Liver (tissue), 2 donors: ENCODE measurements around the gene FILIP1.

Experiments used
- RAD21 ChIP-seq, 2 donors: IDR thresholded peaks; 2 replicates each; pipeline ENCODE4 v1.6.1; 2016; ENCODE audit warnings: antibody characterized with exemption in 2 of 2, mild to moderate bottlenecking in 2 of 2
- SP1 ChIP-seq: IDR thresholded peaks from 2 replicates; pipeline ENCODE4 v1.6.1; 2018; ENCODE audit warnings: antibody characterized with exemption, mild to moderate bottlenecking
- TAF1 ChIP-seq: conservative IDR thresholded peaks from 2 replicates; pipeline ENCODE4 v1.6.1; 2016; ENCODE audit warnings: antibody characterized with exemption, mild to moderate bottlenecking
- donor health status: healthy.

GRCh38 chr6:75376347-75377024, 117.1 kb downstream of the FILIP1 start:
- TF ChIP-seq RAD21 (IDR thresholded peaks at IDR 0.05) = no peak
- TF ChIP-seq SP1 = no peak
- no peak for TF ChIP-seq TAF1
